ENCODE measurements around the gene STX16.

The STX16 gene

GRCh38 chr20:58633161-58634053, 17.7 kb upstream of the STX16 start:
- Histone ChIP-seq H3K27ac (no peak overlapping the region), H3K36me3 (no peaks in the 10 kb centered on the region), H3K27me3 (ENCODE audit: insufficient read depth, low read depth, severe bottlenecking) (no peaks in the 10 kb centered on the region), H3K9me3 (ENCODE audit: severe bottlenecking) (no peaks in the 10 kb centered on the region), H3K4me3 (ENCODE audit: low read depth, low read length) (no peak overlapping the region)
- no peak for TF ChIP-seq CTCF (IDR thresholded peaks at IDR 0.05; ENCODE audit: low read depth, low read length)
- no peak for DNase-seq

- Histone ChIP-seq H3K4me3 (ENCODE audit: low read depth, low read length) (no peak overlapping the region), H3K9me3 (ENCODE audit: severe bottlenecking) (no peaks in the 10 kb centered on the region), H3K36me3 (no peaks in the 10 kb centered on the region), H3K27ac (no peak overlapping the region), H3K27me3 (ENCODE audit: insufficient read depth, low read depth, severe bottlenecking) (no peaks in the 10 kb centered on the region)
- no peak for TF ChIP-seq CTCF (IDR thresholded peaks at IDR 0.05; ENCODE audit: low read depth, low read length)
- no peak for DNase-seq
These were observed 17.0 kb upstream of the STX16 start for GRCh38 chr20:58634059-58634458.

DNA sequence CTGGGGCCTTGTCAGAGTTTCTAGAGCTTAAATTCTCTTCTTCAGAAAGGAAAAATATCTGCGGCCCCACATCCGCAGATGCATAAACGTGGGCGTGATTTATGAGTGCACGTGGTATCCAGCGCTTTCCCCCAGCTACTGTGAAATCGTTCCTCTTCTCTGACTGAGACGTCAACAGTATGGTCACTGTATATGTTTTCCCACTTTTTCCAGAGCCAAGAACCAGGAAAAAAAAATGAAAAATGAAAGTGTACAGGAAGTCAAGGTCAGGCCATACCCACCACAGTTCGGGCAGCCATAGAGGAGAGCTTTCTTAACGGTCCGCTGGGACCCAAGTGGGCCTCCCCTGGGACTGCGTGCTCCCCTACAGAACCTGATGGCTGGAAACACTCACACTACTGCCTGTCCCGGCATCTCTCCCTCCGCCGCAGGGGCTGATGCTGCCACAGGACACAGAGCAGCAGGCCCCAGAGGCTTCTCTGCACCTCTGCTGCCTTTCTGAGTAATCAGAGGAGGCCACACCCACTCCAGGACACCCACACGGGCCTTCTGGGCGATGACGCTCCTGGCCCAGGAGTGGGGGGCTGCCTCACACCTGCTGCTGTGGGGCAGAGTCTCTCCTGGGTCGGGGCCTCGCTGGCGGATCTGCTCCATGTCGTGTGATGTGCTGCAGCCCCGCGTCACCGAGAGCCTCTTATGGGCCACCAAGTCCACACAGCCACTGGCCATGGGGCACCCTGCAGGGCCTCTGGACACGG, 16.4 kb upstream of the STX16 start:
- Histone ChIP-seq H3K9me3 (ENCODE audit: severe bottlenecking) (no peaks in the 10 kb centered on the region), H3K4me3 (ENCODE audit: low read depth, low read length) (no peak overlapping the region), H3K36me3 (no peaks in the 10 kb centered on the region), H3K27ac (no peak overlapping the region), H3K27me3 (ENCODE audit: insufficient read depth, low read depth, severe bottlenecking) (no peaks in the 10 kb centered on the region)
- no peak for DNase-seq
- TF ChIP-seq CTCF (IDR thresholded peaks at IDR 0.05; ENCODE audit: low read depth, low read length), result no peak

DNA sequence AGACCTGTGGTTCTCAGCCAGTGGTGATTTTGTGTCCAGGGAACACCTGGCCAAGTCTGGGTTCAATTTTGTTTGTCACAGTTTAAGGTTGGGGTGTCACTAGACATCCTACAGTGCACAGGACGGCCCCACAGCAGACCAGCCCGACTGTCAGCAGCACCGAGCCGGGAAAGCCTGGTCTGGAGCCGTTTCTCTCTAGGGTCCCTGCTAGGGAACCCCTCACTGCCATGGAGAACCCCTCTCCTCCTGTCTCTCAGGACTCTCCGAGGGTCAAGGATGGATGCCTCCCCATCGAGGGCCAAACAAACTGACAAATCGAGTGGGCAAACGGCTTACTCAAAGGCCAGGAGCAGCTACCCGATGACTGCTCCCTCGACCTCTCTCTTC, 15.8 kb upstream of the STX16 start:
- H3K27me3 ChIP-seq (ENCODE audit: insufficient read depth, low read depth, severe bottlenecking), result no peaks in the 10 kb centered on the region
- no peaks in the 10 kb centered on the region for H3K36me3 ChIP-seq
- H3K9me3 ChIP-seq (ENCODE audit: severe bottlenecking), result no peaks in the 10 kb centered on the region
- no peak overlapping the region for H3K4me3 ChIP-seq (ENCODE audit: low read depth, low read length)
- TF ChIP-seq CTCF (IDR thresholded peaks at IDR 0.05; ENCODE audit: low read depth, low read length), result no peak
- H3K27ac ChIP-seq, result no peak overlapping the region
- DNase-seq, result no peak

GRCh38 chr20:58636396-58636982, 14.6 kb upstream of the STX16 start:
- no peak for TF ChIP-seq CTCF (IDR thresholded peaks at IDR 0.05; ENCODE audit: low read depth, low read length)
- Histone ChIP-seq H3K9me3 (ENCODE audit: severe bottlenecking) (no peaks in the 10 kb centered on the region), H3K4me3 (ENCODE audit: low read depth, low read length) (no peak overlapping the region), H3K36me3 (no peaks in the 10 kb centered on the region), H3K27ac (no peak overlapping the region), H3K27me3 (ENCODE audit: insufficient read depth, low read depth, severe bottlenecking) (no peaks in the 10 kb centered on the region)
- no peak for DNase-seq

Data from WERI-Rb-1 (cell line).